GM19043 (cell line): Measurements from ENCODE around the gene EXTL2.
"Not testable (repeated sequence)": the region's sequence is repeated elsewhere in the genome, so short reads cannot be mapped to it uniquely, and the experiment has no call there.

Experiments used
- ATAC-seq: cut with Tn5 transposase; IDR thresholded peaks from one replicate; pipeline ENCODE4 v1.9.1; 2021; ENCODE audit warnings: low read depth; ENCODE audit not compliant: unreplicated experiment

The EXTL2 gene, protein sequence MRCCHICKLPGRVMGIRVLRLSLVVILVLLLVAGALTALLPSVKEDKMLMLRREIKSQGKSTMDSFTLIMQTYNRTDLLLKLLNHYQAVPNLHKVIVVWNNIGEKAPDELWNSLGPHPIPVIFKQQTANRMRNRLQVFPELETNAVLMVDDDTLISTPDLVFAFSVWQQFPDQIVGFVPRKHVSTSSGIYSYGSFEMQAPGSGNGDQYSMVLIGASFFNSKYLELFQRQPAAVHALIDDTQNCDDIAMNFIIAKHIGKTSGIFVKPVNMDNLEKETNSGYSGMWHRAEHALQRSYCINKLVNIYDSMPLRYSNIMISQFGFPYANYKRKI

GRCh38 chr1:100894603-100895539 is at the start of gene EXTL2:
Gene EXTL2 (minus strand): TSS chr1:100894842. CDS start chr1:100888757, 6,085 bp downstream.
- peak; percentile 38 for ATAC-seq

DNA sequence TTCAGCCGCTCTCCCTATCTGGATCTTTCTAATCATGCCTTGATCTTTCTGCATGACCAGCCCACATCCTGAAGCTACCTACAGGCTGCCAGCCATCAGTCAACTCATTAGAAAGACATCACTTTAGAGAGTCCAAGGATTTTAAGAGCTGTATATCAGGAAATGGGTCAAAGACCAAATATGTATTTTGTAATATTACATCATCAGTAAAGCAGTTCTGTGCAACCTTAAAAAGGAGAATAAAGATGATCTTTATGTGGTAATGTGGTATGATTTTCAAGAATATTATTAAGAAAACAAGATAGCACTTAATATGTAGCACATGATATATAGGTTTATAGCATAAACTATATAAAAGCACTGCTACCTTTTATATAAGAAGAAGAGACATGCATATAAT is 48.9 kb upstream of the EXTL2 start:
- no peak for ATAC-seq

GRCh38 chr1:100942304-100943046 is 47.8 kb upstream of the EXTL2 start:
- ATAC-seq, result no peak

DNA sequence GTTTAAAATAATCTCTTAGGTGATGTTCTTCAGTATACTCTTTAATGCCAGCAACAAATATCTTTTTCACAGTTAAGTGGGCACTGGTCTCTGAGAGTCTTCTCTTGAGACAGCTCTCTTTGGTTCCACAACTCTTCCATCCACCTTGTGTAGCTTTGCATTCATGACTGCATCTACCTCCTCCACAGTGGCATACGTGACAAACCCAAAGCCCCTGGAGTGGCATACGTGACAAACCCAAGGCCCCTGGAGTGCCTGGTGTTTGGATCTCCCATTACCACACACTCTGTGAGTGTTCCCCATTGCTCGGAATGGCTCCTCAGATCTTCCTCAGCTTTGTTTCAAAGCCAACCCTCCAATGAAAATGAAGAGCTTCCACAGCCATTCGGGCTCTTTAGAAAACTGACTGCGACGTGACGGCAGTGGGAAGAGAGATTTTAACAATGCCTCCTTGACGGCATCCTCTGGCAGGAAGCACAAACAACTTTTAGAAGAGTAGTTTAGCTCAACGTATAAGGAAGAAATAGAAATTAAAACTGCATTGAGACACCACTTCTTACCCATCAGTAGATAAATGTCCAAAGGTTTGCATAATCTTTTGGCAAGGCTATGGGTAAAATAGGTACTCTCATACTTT is 47.1 kb upstream of the EXTL2 start:
- ATAC-seq, result no peak

- no peak for ATAC-seq
Observed at GRCh38 chr1:100941098-100941527, 46.5 kb upstream of the EXTL2 start.

DNA sequence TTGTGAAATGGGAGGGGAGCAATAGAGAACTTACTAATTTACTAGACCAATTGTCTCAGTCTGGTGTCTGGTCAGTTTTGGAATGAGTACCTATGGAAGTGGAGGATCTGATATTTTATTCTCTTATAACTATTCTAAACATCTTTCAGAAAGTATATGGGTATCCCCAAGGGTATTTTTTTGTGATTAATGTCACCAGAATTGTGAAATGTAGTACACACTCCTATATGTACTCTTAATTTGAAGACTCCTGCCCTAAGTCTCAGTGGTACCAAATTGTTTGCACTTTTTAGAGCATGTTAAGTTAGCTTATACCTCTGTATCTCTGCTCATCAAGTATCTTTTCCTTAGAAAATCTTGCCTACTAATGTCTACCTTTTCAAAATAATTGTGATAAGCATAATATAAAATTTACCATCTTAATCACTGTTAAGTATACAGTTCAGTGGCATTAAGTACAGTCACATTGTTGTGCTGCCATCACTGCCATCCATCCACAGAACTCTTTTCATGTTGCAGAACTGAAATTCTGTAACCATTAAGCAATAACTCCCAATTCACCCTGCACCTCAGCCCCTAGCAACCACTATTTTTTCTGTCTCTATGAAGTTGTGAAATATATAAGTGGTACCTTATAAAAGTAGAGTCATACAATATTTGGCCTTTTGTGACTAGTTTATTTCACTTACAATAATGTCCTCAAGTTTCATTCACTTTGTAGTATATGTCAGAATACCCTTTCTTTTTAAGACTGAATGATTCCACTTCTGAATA is 41.7 kb upstream of the EXTL2 start:
- ATAC-seq, result no peak

- not testable (repeated sequence) for ATAC-seq
Observed at GRCh38 chr1:100933555-100933954, 38.9 kb upstream of the EXTL2 start.

DNA sequence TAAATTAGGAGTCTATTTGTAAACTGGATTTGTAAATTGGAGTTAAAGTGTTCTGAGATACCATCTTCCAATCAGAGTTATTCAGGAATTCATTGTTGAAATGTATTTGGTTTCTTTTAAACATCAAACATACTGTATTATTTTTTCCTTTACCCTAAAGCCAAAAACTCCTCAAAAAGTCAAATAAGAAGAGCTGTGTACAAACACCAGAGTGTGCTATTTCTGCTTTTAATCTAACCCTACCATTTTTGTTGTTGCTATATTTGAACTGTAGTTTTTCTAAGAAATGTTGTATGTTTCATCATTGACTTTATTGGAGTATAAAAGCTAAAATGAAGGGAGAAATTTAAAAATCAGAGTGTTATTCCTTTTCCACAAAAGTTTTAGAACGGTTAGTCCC is 37.1 kb upstream of the EXTL2 start:
- no peak for ATAC-seq

- no peak for ATAC-seq
Observed at GRCh38 chr1:100930494-100930893, 35.9 kb upstream of the EXTL2 start.

GRCh38 chr1:100928128-100928527 is 33.5 kb upstream of the EXTL2 start:
- no peak for ATAC-seq

- ATAC-seq, result no peak
Observed at GRCh38 chr1:100927276-100927675, 32.6 kb upstream of the EXTL2 start.

DNA sequence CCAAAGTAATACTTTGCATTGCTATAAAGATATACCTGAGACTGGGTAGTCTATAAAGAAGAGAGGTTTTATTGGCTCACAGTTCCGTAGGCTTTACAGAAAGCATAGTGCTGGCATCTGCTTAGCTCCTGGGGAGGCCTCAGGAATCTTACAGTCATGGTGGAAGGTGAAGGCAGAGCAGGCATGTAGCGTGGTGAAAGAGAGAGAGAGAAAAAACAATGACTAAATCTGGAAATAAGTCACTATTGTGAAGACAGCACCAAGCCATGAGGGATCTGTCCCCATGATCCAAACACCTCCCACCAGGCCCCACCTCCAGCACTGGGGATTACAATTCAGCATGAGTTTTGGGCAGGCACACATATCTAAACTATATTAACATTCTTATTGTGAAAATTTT is 31.6 kb upstream of the EXTL2 start:
- ATAC-seq, result no peak

DNA sequence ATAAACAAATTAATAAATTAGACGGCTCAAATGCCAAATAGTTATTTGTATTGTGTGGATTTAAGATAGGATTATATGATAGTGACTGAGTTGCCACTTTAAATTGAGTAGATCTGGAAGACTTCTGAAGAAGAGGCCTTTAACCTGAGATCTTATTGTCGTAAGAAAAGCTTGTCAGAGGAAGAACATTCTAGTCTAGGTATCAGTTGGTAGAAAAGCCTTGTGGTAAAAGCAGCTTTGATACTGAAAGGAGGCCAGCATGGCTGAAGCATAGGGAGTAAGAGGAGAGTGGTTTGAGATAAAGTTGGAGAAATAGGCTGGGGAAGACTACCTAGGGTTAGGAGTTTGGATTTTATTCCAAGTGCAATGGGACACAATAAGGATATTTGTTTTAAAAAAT is 30.3 kb upstream of the EXTL2 start:
- ATAC-seq, result no peak

- ATAC-seq, result no peak
Observed at GRCh38 chr1:100924212-100924611, 29.6 kb upstream of the EXTL2 start.

DNA sequence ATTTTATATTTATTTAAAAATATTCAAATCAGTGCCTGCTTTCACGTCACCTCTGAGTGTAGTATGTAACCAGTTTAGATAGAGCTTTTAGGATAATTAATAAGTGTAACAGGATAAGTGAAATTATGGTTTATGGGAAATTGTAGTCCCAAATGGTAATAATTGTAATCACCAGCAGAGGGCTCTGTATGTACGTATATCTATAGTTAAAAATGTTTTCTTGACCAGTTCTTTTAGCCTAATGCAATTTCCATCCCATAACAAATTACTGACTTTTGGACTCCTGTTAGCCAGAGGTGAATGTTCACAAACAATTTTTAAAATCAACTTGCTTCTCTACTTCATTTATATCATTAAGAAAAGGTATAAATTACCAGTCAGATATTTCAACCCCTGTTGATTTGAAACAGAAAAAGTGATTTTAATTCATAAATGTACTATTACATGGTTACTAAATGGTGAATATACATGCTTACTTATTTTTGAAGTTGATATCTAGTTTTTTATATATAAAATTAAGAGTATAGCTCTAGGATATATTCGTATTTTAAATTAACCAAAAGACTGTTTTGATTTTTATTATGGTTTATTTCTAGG is 26.6 kb upstream of the EXTL2 start:
- no peak for ATAC-seq

GRCh38 chr1:100912019-100912418 is 17.4 kb upstream of the EXTL2 start:
- no peak for ATAC-seq

GRCh38 chr1:100909018-100909417 is 14.4 kb upstream of the EXTL2 start:
- ATAC-seq, result no peak

- no peak for ATAC-seq
Observed at GRCh38 chr1:100907887-100908286, 13.2 kb upstream of the EXTL2 start.

GRCh38 chr1:100905181-100905580 is 10.5 kb upstream of the EXTL2 start:
- no peak for ATAC-seq
